Measurements from ENCODE around the gene C2CD4C.

GRCh38 chr19:388691-389090, 20.3 kb downstream of the C2CD4C start:
- TF ChIP-seq EP300 (conservative IDR thresholded peaks at IDR 0.05; ENCODE audit: poor library complexity, severe bottlenecking) = no peak
- TF ChIP-seq, protein P1, sequence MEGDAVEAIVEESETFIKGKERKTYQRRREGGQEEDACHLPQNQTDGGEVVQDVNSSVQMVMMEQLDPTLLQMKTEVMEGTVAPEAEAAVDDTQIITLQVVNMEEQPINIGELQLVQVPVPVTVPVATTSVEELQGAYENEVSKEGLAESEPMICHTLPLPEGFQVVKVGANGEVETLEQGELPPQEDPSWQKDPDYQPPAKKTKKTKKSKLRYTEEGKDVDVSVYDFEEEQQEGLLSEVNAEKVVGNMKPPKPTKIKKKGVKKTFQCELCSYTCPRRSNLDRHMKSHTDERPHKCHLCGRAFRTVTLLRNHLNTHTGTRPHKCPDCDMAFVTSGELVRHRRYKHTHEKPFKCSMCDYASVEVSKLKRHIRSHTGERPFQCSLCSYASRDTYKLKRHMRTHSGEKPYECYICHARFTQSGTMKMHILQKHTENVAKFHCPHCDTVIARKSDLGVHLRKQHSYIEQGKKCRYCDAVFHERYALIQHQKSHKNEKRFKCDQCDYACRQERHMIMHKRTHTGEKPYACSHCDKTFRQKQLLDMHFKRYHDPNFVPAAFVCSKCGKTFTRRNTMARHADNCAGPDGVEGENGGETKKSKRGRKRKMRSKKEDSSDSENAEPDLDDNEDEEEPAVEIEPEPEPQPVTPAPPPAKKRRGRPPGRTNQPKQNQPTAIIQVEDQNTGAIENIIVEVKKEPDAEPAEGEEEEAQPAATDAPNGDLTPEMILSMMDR (IDR thresholded peaks at IDR 0.05; ENCODE audit: poor library complexity, severe bottlenecking) = no peak
- TF ChIP-seq EZH2 (IDR thresholded peaks at IDR 0.05; ENCODE audit: borderline replicate concordance, insufficient read depth, low read length, poor library complexity, severe bottlenecking) = no peak
- TF ChIP-seq POLR2AphosphoS5 (IDR thresholded peaks at IDR 0.05) = no peak
- TF ChIP-seq RAD21 (conservative IDR thresholded peaks at IDR 0.05) = no peak
- no peak for TF ChIP-seq REST (IDR thresholded peaks at IDR 0.05; ENCODE audit: borderline replicate concordance)
- TF ChIP-seq TAF1 (IDR thresholded peaks at IDR 0.05; ENCODE audit: low read depth) = no peak
- TF ChIP-seq MXI1 (conservative IDR thresholded peaks at IDR 0.05; ENCODE audit: poor library complexity, severe bottlenecking) = no peak
- TF ChIP-seq SMC3 (conservative IDR thresholded peaks at IDR 0.05; ENCODE audit: poor library complexity) = no peak

Data from neural cell (in vitro differentiated cells).